Middle frontal gyrus (tissue), 1 donor: ENCODE results near the gene LBH.

ENCODE experiments used
- DNase-seq: peaks from one replicate; pipeline ENCODE4 v3.0.0-alpha.2; 2015; ENCODE audit warnings: low spot score; ENCODE audit errors: extremely low spot score

The LBH gene

DNA sequence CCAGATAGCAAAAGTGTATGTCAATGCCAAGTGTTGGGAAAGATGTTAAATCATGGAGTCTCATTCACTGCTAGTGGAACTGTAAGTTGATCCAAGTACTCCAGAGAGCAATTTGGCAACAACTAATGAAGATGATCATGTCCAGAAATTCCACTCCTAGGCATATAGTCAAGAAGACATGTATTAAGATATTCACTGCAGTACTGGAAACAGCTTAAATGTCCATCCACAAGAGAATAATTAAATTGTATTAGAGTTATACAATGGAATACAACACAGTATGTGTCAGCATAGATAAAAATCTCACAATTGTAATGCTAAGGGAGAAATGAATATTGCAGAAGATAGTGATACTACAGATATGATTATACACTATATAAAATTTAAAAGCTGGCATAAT, 15.2 kb upstream of the LBH start:
- no peak for DNase-seq

DNA sequence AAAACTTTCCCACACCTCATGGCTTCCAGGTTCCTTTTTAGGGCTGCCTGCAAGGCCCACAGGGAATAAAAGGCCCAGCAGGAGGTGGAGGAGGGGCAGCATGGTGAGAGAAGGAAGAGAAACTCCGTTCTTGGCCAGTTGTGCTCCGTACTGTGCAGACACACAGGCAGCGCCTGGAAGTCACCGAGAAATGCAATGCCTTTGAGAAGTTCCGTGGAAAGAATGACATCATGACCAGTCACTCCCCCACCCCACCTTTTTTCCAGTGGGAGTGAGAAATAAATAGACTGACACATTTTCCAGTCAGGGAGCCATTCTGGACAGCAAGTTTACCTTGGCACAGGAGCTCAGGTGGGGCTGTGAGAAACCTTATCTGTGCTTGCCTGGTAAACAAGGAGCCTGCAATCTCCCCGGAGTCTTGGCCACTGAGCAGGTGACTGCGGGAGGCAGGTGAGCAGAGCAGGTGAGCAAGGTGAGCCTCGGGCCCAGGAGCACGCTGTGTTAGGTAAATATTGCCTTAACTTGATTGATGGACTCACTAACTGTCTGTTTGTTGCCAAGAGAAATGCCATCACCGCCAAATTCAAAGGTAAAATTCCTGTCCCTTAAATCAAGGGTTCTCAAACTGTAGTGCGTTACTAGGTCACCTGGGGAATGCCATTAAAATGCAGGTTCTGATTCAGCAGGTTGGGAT, 13.5 kb upstream of the LBH start:
- no peak for DNase-seq

DNA sequence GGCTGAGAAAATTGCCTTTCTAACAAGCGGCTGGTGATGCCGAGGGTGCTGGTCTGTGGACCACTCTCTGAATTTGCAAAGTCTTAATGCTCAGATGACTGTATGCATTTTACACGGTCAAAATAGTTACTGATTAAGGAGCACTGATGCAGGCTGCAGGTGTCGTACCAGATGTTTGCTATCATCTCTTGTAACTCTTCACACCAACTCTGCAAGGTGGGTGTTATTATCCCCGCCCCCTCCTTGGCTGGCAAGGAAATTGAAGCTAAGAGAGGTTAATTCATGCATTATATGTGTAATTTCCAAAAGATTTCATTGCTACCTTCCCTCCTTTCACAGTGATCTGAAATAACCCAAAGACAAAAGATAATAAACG, 13.0 kb upstream of the LBH start:
- no peak for DNase-seq

DNA sequence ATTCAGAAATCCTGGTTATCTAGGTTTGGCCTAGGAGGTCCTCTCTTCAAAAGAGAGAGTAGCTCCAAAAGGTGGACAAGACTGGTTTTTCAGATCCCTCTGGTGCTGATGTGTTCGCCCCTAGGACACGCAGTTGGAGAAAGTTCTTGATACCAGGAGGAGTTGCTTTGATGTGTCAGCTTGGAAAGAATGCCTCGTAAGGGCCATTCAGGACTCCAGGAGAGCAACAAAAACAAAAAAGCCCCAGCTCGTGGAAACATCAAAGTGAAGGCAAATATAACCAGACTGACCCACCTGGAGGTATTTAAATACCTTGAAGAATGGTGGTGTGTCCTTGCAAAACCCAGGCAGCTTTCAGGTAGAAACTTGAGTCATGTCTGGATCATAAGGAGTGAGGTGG, 12.5 kb upstream of the LBH start:
- DNase-seq, result no peak

DNA sequence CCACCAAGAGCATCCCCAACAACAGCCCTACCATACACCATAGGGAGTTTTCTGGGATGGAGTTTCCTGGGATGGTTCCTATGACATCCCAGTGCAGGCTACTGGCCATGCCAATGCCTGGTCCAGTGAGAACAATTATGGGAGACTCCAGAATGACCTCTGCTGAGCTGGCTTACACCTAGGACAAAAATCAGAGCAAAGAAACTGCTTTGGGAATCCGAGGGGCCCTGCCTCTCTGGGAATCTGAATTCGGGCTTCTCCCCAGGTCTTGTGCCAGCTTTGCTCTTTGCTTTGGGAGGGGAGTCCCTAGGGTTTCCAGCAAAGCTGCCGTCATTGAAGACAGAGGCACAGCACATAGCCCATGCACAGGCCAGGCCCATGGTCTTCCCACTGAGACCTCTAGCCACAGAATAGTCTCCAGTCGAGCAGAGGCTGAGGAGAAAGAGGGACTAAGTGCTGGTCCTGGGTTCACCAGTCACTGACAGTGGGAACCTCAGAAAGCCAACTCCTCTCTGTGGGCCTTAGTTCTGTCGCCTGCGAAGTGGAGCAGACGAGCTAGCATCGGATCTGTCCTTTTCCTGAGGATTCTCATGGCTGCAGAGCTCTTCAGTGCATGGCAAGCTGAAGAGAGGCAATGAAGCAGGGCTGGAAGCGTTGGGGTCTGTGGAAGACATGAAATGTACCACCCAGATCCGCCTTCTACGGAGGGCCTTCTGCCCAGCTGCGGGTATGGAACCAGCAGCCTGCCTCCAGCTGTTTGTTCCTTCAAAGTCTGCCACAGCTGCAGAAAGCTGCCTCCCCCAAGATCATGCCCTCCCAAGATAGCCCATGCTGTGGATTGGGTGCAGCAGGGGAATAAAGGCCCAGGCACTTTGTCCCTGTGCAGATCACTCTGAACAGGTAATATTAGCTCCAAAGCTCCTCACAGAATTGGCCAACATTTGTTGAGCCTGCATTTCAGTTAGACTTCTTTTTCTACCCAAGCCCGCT, 11.2 kb upstream of the LBH start:
- DNase-seq, result no peak

DNA sequence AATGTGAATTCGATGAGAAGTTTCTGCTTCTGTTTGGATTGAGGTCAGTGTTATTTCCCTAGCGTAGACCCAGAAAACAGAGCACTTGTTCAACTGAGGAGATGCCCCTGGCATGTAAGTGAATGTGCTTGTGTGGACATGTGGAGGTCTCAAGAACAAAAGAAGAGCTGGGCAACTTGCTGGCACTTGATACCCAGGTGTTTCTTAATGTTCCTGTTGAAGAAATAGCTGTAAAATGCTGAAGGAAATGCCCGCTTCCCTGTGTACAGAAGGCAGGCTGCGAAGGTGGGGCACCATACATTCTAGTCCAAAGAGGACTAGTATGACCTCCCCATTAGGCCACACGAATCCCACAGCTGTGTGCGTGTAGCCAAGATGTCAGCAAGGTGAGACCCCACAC, 9.8 kb upstream of the LBH start:
- no peak for DNase-seq

DNA sequence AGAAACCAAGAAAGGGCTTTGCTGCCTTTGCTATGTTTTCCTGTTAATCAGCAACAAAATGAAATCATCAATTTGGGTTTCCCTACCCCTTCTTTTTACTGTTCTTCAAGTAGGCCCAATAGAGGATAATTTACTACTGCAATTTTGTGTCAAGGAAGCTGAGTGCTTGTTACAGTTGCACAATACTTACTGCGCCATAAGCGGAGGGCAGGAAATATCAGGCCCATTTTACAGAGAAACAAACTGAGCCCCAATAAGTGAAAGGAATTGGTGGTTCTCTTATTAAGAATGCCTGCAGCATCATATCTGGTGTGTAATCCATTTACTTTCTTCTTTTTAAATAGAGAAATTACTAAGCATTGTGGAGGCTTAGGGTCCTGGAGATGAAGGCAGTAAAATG, 9.3 kb upstream of the LBH start:
- no peak for DNase-seq

DNA sequence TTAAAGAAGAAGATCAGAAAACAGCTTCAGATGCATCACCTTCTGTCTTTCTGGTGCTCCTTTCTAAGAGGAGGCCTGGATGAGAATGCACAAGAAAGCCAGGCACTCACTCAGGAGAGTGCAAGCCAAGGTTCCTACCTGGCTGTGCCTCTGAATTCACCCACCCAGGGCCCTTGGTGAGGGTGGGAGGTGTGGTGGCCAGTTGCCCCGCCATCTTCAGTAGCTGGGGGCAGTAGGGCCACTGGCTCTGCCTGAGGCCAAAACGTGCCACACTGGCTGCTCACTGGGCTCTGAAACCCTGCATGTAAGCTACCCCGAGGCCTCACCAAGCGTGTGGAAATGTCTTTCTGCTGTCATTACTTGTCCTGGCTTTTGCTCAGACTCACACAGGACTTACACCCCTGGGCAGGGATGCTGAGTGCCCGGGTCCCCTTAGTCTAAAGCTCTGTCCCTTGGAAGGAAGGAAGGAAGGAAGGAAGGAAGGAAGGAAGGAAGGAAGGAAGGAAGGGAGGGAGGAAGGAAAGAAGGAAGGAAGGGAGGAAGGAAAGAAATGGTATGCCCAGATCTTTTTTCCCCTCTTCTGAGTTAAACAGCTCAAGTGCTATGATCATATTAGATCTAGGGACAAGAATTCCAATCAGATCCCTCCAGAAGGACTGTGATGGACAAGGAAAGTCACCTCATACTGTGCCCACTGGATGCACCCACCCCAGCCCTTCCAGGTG, 8.5 kb upstream of the LBH start:
- DNase-seq, result no peak

DNA sequence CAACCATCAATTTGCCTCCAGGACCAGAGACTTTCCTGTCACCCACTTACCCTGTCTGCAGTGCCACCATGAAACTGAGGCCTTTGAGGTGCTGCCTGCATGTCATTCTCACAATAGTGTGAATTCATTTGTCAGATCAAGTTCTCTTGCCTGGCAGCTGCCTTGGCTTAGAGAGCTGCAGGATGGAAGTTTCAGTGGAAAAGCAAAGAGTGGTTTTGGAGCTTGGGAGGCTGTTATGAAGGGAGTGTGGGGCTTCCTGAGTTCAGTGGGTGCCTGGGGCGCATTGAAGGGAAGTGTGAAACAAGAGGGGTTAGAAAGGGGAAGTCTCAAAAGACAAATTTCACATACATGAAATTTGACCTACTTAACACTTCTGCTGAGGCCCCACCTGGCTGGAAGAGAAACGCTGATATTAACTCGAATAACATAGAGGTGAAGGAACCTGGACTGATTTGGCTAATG, 7.9 kb upstream of the LBH start:
- DNase-seq, result no peak

DNA sequence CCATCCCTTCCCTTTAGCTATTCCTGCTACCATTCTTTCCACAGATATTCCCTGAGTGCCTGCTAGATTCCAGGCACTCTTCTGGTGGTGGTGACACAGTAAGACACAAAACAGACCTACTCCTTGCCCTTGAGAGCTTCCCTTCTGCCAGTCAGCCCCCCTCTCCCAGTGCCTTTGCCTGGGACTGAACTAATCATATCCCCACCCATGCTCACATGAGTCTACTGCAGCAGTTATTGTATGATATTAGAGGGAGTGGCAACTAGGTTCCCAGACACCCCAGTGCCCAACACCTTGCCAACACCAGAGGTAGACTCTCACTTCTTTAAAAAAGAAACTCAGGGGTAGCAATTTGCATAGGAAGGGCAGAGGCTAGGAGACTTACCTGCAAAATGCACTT, 7.2 kb upstream of the LBH start:
- no peak for DNase-seq

DNA sequence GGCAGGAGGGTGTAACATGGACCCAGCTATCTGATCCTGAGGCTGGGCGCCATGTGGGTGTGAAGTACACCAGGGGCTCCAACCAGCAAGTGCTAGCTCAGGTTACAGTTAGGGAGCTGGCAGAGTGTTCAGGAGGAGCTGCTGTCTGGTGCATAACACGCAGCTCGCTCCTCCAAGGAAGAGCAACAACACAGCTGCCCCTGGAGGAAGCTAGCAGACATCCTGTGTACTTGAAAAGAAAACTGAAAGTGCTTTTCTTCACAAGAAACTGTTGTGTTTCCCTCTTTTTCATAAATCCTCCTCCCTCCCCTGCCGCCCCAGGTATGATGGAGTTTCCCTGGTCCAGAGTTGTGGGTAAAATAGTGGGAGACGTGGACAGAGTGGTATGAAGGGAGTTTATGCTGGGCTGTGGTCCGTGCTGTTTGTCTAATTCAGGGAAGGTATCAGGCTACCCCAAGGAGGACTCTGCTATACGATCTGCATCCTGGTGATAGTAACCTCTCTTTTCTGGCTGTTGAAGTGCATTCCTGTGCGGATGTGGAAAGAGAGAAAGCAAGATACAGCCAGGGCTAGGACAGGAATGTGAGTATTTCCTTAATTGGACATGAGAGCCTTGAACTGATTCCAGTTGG, 6.1 kb upstream of the LBH start:
- no peak for DNase-seq

DNA sequence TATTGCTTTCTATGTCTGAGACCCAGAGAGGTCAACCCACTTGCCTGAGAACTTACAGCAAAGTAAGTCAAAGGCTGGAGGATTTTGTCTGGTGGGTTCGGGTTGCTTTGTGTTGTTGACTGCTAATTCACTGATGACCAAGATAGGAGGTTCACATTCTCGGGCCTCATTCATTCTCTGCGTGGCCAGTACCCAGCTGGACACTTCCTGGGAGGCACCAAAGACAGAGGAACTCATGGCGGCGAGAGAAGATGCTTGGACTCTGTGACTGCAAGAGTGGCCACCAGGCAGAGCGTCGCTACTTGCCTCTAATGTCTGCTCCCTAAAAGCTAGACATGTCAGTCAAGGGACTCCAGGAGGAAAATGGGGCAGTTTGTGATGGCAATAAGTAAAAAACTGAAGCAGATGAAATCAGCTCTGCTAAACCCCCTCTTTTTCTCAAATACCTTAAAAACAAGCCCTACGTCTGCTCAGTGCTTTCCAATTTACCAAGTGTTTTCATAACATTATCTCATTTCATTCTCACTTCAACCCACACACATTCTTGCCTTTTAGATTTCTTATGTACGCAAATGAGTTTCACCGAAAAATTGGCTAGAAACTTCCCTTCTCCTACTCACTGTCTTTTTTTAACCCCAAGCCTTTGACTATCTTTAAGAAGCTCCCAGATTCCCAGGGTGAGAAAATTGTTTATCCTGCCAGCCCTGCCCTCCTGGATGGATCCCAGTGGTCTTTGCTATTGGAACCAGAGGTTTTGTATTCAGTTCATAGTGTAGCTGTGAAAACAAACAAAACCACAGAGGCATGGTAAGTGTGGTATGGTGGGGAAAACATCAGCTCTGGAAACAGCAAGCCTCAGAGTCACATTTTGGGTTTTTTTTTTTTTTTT, 4.9 kb upstream of the LBH start:
- no peak for DNase-seq

DNA sequence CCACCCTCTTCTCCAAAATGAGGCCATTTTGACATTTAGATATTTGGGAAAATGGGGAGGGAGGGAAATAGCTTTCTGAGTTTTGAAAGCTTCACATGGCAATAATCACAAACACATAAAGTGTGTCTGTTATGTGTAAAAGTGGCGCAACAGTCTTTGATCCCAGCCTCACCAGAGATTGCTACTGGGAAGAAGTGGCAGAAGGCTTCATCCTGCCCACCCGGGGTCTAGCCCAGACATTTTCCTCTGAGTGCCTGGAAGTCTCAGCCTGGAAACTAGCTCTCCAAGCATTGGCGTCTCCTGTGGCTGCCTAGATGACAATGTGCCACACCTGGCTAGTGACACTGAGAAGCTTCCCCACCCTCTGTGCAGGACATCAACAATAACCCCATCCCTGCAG, 1.7 kb upstream of the LBH start:
- DNase-seq, result no peak

DNA sequence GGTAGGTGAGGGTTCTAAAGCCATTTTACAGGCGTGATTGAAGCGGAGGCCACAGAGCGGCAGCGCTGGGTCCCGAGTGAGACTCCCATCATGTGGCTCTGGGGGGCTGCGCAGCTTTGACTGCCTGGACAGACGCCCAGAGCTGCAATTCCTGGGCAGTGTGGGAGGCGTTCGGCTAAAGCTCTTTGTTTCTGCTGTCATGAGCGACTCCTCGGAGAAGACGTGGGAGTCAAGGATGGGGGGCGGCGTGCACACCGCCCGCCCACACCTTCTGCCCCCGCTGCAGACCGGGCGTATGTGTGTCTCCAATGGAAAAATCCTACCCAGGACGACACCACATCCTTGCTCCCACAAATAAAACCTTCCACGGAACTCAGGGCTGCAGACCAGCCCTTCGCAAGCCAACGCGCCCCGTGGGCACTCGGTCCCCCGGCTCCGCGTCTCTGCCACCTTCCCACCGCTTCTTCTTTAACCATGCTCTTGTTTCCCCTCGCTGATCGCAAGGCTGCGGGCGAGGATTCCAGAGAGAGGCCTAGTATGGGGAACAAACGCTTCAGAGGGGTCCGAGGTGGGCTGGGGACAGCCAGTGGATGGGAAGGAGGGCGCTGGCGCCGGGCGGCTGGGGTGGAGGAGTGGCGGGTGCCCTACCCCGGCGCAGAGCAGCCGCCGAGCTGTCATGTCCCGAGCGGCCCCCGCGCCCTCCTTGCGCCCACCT, 680 bp upstream of the LBH start:
- no peak for DNase-seq

DNA sequence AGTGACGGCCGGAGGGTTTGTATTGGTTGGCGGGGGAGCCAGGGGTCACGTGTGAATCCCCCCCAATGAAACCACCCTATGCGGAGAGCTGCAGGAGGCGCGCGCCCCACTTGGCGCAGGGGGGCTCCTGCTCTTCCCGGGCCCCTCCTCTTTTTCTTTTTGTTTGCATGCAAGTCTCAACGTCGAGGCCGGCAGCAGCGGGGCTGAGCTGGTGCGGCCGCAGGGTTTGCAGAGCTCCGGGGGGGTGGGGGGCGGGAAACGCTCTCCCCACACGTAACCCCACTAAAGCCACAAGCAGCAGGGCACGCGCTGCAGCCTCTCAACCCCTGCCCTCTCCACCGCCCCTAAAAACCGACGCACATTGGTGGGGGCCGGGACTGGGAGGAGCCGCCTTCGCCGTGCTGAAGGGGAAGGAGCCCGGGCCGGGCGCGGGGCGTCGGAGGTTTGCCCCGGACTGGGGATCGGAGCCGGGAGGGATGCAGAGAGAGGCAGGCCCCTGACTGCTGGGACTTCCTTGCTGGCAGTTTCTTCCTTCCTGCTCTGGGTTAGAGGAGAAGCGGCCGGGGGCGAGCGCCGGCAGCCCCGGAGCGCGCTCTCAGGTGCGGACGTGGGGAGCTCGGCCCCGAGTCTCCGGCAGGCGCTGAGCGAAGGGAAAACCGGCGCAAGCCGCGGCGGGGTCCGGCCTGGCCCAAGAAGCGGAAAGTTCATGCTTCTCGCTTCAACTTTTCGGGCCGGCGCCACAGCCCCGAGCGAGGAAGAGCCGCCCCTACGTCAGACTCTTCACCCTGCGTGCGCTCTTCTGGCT, 864 bp downstream of the LBH start:
- DNase-seq, result no peak

DNA sequence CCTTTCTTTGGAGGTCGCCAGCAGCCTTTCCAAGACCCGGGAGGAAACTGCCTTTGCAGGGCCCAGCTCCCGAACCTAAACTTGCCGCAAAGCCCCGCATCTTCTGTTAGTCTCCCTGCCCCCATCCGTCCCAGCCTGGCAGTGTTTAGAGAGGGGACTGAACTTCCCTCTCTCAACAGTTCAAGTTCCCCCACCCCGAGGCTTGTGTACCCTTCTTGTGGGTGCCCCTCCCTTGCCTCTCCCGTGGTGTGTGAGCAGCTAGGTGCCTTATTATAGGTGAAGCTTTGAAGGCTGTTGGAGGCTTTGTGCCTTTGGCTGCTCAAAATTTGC, 1.4 kb downstream of the LBH start:
- no peak for DNase-seq

DNA sequence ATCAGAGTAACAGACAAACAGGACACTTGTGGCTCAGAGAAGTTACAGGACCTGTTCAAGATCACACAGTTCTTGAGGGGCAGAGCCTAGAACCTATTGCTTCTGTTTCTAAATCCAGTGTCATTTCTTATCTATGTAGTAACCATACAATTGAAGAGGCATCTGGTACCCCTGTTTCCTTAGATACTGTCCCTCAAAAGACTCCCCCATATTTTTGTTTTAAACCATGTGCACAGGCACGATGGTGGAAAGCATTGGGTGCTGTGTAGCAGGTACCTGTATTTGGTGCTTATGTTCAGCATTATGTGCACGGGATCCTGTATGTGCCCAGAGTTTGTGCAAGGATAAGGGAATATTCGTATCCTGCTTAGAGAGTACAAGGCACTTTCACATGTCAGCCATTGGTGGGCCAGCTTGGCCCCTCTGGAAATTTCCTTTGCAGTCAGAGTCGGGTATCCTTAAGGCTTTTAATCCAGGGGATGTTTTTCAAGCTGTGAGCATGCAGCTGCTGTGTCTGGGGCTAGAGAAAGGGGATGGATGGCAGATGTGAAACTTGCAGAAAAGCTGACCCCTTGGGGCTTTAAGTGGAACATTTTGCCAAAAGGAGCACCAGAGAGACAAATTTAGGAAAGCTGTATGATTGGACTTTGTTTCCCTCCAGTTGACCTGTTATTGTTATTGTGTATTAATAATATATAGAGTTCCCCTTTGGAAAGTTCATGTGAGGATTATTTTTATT, 2.1 kb downstream of the LBH start:
- DNase-seq, result no peak

DNA sequence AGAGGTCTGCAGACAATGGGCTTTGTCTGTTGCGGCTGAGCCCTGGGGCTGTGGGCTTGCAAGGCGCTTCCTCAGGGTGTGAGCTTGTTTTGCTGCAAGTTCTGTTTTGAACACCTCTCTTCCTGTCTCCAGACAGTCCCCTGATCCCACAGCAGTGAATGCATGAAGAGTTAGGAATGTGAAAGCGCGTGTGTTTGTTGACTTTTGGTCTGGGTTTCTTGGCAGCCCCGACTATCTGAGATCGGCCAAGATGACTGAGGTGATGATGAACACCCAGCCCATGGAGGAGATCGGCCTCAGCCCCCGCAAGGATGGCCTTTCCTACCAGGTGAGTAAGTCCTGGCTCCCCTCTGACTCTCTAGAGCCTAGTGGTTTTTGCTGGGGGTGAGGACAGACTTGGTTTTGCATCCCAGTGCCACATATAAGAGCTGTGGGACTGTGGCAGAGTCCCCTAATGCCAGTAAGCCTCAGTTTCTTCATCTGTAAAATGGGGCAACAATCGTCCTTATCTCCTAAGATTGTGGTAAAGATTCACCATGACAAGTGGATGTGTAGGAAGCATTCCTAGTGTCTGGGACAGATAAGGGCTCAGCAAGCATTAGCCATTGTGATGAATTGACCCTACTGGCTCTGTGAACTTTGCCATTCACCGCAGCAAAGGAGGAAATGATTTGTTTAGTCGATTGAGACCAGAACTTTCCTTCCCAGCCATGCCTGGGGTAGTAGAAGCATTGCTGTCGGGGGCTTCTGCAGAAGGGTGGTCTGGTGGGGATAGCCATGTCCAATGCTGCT, 3.0 kb downstream of the LBH start:
- no peak for DNase-seq
